ENCODE measurements around the gene LAMB2. TPM values are rescaled to one million over a fixed set of nuclear protein-coding genes. Genes with fewer than 3 reads are reported as not detected.

Gene LAMB2
- total RNA-seq, 1 donor from 2014 or later, result 273 TPM

DNA sequence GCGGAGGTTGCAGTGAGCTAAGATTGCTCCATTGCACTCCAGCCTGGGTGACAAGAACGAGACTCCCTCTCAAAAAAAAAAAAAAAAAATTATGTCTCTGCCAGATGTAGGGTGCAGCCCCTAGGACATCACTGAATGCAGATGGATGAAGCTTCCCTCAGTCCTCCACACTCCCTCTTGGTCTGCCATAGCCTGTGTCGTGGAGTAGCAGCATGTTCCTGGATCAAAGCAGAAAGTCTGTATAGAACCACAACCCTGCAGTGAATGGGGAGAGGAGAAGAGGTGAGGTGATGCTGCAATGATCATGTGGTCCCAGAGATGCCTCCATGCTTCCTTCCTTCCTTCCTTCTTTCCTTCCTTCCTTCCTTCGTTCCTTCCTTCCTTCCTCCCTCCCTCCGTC is 15.3 kb upstream of the LAMB2 start:
- Mint-ChIP-seq H3K27me3 (peaks cover 7% of the 10 kb centered on the region), H3K9me3 (ENCODE audit: low read depth) (no peaks in the 10 kb centered on the region), H3K4me3 (ENCODE audit: low read depth) (no peak overlapping the region), H3K27ac (peak overlapping the region; percentile 42), H3K36me3 (ENCODE audit: insufficient read depth) (no peaks in the 10 kb centered on the region), H3K4me1 (ENCODE audit: low read depth) (no peaks in the 10 kb centered on the region)
- TF ChIP-seq, protein P1, sequence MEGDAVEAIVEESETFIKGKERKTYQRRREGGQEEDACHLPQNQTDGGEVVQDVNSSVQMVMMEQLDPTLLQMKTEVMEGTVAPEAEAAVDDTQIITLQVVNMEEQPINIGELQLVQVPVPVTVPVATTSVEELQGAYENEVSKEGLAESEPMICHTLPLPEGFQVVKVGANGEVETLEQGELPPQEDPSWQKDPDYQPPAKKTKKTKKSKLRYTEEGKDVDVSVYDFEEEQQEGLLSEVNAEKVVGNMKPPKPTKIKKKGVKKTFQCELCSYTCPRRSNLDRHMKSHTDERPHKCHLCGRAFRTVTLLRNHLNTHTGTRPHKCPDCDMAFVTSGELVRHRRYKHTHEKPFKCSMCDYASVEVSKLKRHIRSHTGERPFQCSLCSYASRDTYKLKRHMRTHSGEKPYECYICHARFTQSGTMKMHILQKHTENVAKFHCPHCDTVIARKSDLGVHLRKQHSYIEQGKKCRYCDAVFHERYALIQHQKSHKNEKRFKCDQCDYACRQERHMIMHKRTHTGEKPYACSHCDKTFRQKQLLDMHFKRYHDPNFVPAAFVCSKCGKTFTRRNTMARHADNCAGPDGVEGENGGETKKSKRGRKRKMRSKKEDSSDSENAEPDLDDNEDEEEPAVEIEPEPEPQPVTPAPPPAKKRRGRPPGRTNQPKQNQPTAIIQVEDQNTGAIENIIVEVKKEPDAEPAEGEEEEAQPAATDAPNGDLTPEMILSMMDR (IDR thresholded peaks at IDR 0.05; ENCODE audit: unreplicated experiment), result no peak
- DNase-seq (ENCODE audit: low spot score, unreplicated experiment), result no peak

- TF ChIP-seq, protein P1 (IDR thresholded peaks at IDR 0.05; ENCODE audit: unreplicated experiment), result no peak
- H3K4me3 Mint-ChIP-seq (ENCODE audit: low read depth), result no peak overlapping the region
- no peak for DNase-seq (ENCODE audit: low spot score, unreplicated experiment)
- no peak overlapping the region for H3K27ac Mint-ChIP-seq
- H3K27me3 Mint-ChIP-seq, result peaks cover 8% of the 10 kb centered on the region
- H3K4me1 Mint-ChIP-seq (ENCODE audit: low read depth), result no peaks in the 10 kb centered on the region
- H3K9me3 Mint-ChIP-seq (ENCODE audit: low read depth), result peaks cover 15% of the 10 kb centered on the region
- peaks cover 2% of the 10 kb centered on the region for H3K36me3 Mint-ChIP-seq (ENCODE audit: insufficient read depth)
Measured at GRCh38 chr3:49140080-49140479, 7.2 kb upstream of the LAMB2 start.

DNA sequence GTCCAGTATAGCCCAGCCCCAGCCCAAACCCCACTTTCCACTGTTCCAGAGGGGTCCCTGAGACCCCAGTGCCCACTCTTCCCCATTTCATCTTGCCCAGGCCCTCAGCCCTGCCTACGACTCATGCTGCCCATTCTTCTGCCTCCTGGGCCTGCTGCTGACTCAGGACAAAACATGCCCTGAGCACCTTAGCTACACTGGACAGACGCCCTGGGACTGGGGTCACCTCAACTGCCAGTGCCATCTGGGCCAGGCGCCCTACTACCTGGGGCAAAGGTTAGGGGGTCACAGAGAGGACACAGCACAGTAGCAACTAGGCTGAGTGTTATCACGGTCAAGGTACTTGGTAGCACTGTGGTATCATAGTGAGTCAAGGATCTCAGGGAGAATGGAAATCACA is 2.6 kb upstream of the LAMB2 start:
- Mint-ChIP-seq H3K9me3 (ENCODE audit: low read depth) (peaks cover 1% of the 10 kb centered on the region), H3K4me3 (ENCODE audit: low read depth) (peak overlapping the region; percentile 1)

GRCh38 chr3:49134471-49135265 is 1.8 kb upstream of the LAMB2 start:
- peak overlapping the region; percentile 88 for H3K4me3 Mint-ChIP-seq (ENCODE audit: low read depth)
- peaks cover 14% of the 10 kb centered on the region for H3K4me1 Mint-ChIP-seq (ENCODE audit: low read depth)
- DNase-seq (ENCODE audit: low spot score, unreplicated experiment), result no peak
- H3K27me3 Mint-ChIP-seq, result no peaks in the 10 kb centered on the region
- H3K9me3 Mint-ChIP-seq (ENCODE audit: low read depth), result no peaks in the 10 kb centered on the region
- no peaks in the 10 kb centered on the region for H3K36me3 Mint-ChIP-seq (ENCODE audit: insufficient read depth)
- TF ChIP-seq, protein P1 (IDR thresholded peaks at IDR 0.05; ENCODE audit: unreplicated experiment), result no peak
- H3K27ac Mint-ChIP-seq, result peak overlapping the region; percentile 59

More for the DNA sequence above, 2.6 kb upstream of the LAMB2 start:
- Mint-ChIP-seq H3K36me3 (ENCODE audit: insufficient read depth) (no peaks in the 10 kb centered on the region), H3K27ac (no peak overlapping the region), H3K27me3 (peaks cover 2% of the 10 kb centered on the region), H3K4me1 (ENCODE audit: low read depth) (peaks cover 14% of the 10 kb centered on the region)
- DNase-seq (ENCODE audit: low spot score, unreplicated experiment), result no peak
- TF ChIP-seq, protein P1 (IDR thresholded peaks at IDR 0.05; ENCODE audit: unreplicated experiment), result no peak

- peak; percentile 70 for DNase-seq (ENCODE audit: low spot score, unreplicated experiment)
- Mint-ChIP-seq H3K9me3 (ENCODE audit: low read depth) (no peaks in the 10 kb centered on the region), H3K27ac (peak overlapping the region; percentile 95), H3K27me3 (no peaks in the 10 kb centered on the region), H3K4me1 (ENCODE audit: low read depth) (peaks cover 14% of the 10 kb centered on the region), H3K36me3 (ENCODE audit: insufficient read depth) (no peaks in the 10 kb centered on the region), H3K4me3 (ENCODE audit: low read depth) (peak overlapping the region; percentile 88)
- TF ChIP-seq, protein P1 (IDR thresholded peaks at IDR 0.05; ENCODE audit: unreplicated experiment), result no peak
Measured at GRCh38 chr3:49133226-49133951, 539 bp upstream of the LAMB2 start.
